HCT116 (cell line): Measurements from ENCODE around the gene SLC18B1. TPM values are rescaled to one million over a fixed set of nuclear protein-coding genes. Genes with fewer than 3 reads are reported as not detected.

ENCODE experiments used
- ATAC-seq: fragments of 200-7000 bp; cut with Tn5 transposase; 2 replicates; pipeline ENCODE4 v1.9.1; 2020; ENCODE audit warnings: mild to moderate bottlenecking, moderate library complexity
- BruUV-seq: library from RNA; stranded (reverse); fragments of 400-500 nt; replicated peaks from 2 replicates; lab custom pipeline; 2021; lab: Mats Ljungman, UMichigan
- CTCF ChIA-PET: fragments of 300-600 bp; sonication (Branson Sonifier 250); formaldehyde crosslinking; loops from one replicate; lab custom pipeline; 2021; ENCODE audit warnings: antibody characterized with exemption; lab: Charles Lee
- POLR2A ChIA-PET: fragments of 300-600, 350-600 bp; sonication (Branson Sonifier 250); formaldehyde crosslinking; loops from one replicate; lab custom pipeline; 2021; ENCODE audit warnings: antibody characterized with exemption; lab: Charles Lee
- RAD21 ChIA-PET, 2 experiments: fragments of 300-600 bp; sonication (Branson Sonifier 250); formaldehyde crosslinking; loops; one replicate each; lab custom pipeline; 2023; ENCODE audit warnings: low total read pairs in 2 of 2; ENCODE audit not compliant: uncharacterized antibody in 2 of 2, unreplicated experiment in 2 of 2, low non-redundant PET in 1 of 2; lab: Charles Lee
- DNase-seq: peaks from one replicate; pipeline ENCODE4 v3.0.0-alpha.2; 2010; ENCODE audit warnings: low read depth, low spot score
- H2AFZ ChIP-seq: fragments of 200-600 bp; shearing (Covaris generic), sonication (generic); 2 replicates; pipeline ENCODE4 v1.6.1; 2017; ENCODE audit warnings: low read depth, mixed run types, mixed read lengths, antibody characterized with exemption, low read length; ENCODE audit not compliant: poor library complexity, severe bottlenecking
- H3K27ac ChIP-seq: 2 replicates; pipeline ENCODE4 v1.5.1; 2012; ENCODE audit warnings: low read depth, low read length
- H3K27me3 ChIP-seq: fragments of 200-600 bp; sonication (generic); 2 replicates; pipeline ENCODE4 v1.6.1; 2016; ENCODE audit warnings: mixed run types, low read length, mixed read lengths; ENCODE audit not compliant: insufficient read depth
- H3K36me3 ChIP-seq, 2 experiments: fragments of 200-500 bp in 1 of 2; fragments of 200-600 bp in 1 of 2; sonication (Bioruptor generic) in 1 of 2; sonication (generic) in 1 of 2; 2 replicates each; pipeline versions ENCODE4 v1.5.1 to v1.6.1; 2014 to 2016; ENCODE audit warnings: low read length in 2 of 2, inconsistent platforms in 1 of 2, mixed read lengths in 1 of 2, mixed run types in 1 of 2; ENCODE audit not compliant: insufficient read depth in 2 of 2, control insufficient read depth in 1 of 2
- H3K4me1 ChIP-seq, 2 experiments: fragments of 200-600 bp in 1 of 2; sonication (generic) in 1 of 2; 2 replicates each; pipeline versions ENCODE4 v1.5.1 to v1.6.1; 2012 to 2017; ENCODE audit warnings: low read length in 2 of 2, inconsistent platforms in 1 of 2, mild to moderate bottlenecking in 1 of 2, mixed read lengths in 1 of 2, mixed run types in 1 of 2, moderate library complexity in 1 of 2; ENCODE audit not compliant: insufficient read depth in 2 of 2, control insufficient read depth in 1 of 2
- H3K4me2 ChIP-seq: fragments of 200-600 bp; sonication (generic); 2 replicates; pipeline ENCODE4 v1.6.1; 2017; ENCODE audit warnings: mixed run types, low read length, mixed read lengths
- H3K4me3 ChIP-seq, 2 experiments: fragments of 200-600 bp in 1 of 2; sonication (generic) in 1 of 2; replicated peaks in 1 of 2; 2 replicates each; pipeline ENCODE4 v1.5.1; 2011 to 2016; ENCODE audit warnings: low read length in 2 of 2, control low read depth in 1 of 2, low read depth in 1 of 2, mild to moderate bottlenecking in 1 of 2, mixed read lengths in 1 of 2, mixed run types in 1 of 2
- H3K79me2 ChIP-seq: fragments of 200-600 bp; sonication (generic); 2 replicates; pipeline ENCODE4 v1.6.1; 2017; ENCODE audit warnings: mild to moderate bottlenecking, mixed run types, low read length, moderate library complexity, mixed read lengths; ENCODE audit not compliant: insufficient read depth
- H3K9ac ChIP-seq: fragments of 200-600 bp; sonication (generic); 2 replicates; pipeline ENCODE4 v1.6.1; 2016; ENCODE audit warnings: low read length, mixed read lengths
- H3K9me2 ChIP-seq: fragments of 200-600 bp; sonication (generic), shearing (Covaris generic); 2 replicates; pipeline ENCODE4 v1.6.1; 2017; ENCODE audit warnings: mixed run types, mild to moderate bottlenecking, moderate library complexity; ENCODE audit not compliant: insufficient read depth
- H3K9me3 ChIP-seq, 2 experiments: fragments of 200-500 bp in 1 of 2; fragments of 200-600 bp in 1 of 2; sonication (Bioruptor generic) in 1 of 2; sonication (generic) in 1 of 2; 2 replicates each; pipeline ENCODE4 v1.6.1; 2014 to 2017; ENCODE audit warnings: low read length in 2 of 2, mixed read lengths in 2 of 2, inconsistent platforms in 1 of 2, low read depth in 1 of 2, mild to moderate bottlenecking in 1 of 2, mixed run types in 1 of 2, moderate library complexity in 1 of 2; ENCODE audit not compliant: control insufficient read depth in 1 of 2, insufficient read depth in 1 of 2
- H4K20me1 ChIP-seq: fragments of 200-600 bp; sonication (generic), shearing (Covaris generic); 2 replicates; pipeline ENCODE4 v1.6.1; 2017; ENCODE audit warnings: mixed run types, mild to moderate bottlenecking, moderate library complexity; ENCODE audit not compliant: insufficient read depth
- ATF3 ChIP-seq: IDR thresholded peaks from 2 replicates; pipeline ENCODE4 v1.6.1; 2012
- CBX3 ChIP-seq: IDR thresholded peaks from 2 replicates; pipeline ENCODE4 v1.6.1; 2012; ENCODE audit warnings: low read depth
- CEBPB ChIP-seq: IDR thresholded peaks from 2 replicates; pipeline ENCODE4 v1.6.1; 2012; ENCODE audit warnings: low read depth
- EGR1 ChIP-seq: IDR thresholded peaks from 2 replicates; pipeline ENCODE4 v1.6.1; 2012; ENCODE audit warnings: low read depth
- EZH2 ChIP-seq: fragments of 200-600 bp; sonication (generic); IDR thresholded peaks from 2 replicates; pipeline ENCODE4 v1.6.1; 2017; ENCODE audit warnings: antibody characterized with exemption, mixed run types
- EZH2phosphoT487 ChIP-seq: fragments of 200-600 bp; IDR thresholded peaks from 2 replicates; pipeline ENCODE4 v1.6.1; 2018; ENCODE audit warnings: antibody characterized with exemption, borderline replicate concordance
- FOSL1 ChIP-seq: IDR thresholded peaks from 2 replicates; pipeline ENCODE4 v1.6.1; 2012; ENCODE audit warnings: low read depth
- POLR2AphosphoS5 ChIP-seq: IDR thresholded peaks from 2 replicates; pipeline ENCODE4 v1.6.1; 2011; ENCODE audit warnings: mild to moderate bottlenecking, low read depth, low read length, moderate library complexity
- REST ChIP-seq: IDR thresholded peaks from 2 replicates; pipeline ENCODE4 v1.6.1; 2012; ENCODE audit warnings: low read depth
- SIN3A ChIP-seq: IDR thresholded peaks from 2 replicates; pipeline ENCODE4 v1.6.1; 2012; ENCODE audit warnings: low read depth
- SP1 ChIP-seq: IDR thresholded peaks from 2 replicates; pipeline ENCODE4 v1.6.1; 2012; ENCODE audit warnings: low read depth
- SRF ChIP-seq: IDR thresholded peaks from 2 replicates; pipeline ENCODE4 v1.6.1; 2012; ENCODE audit warnings: low read depth
- TCF7L2 ChIP-seq: IDR thresholded peaks from 2 replicates; pipeline ENCODE4 v1.7.0; 2011; ENCODE audit warnings: borderline replicate concordance, inconsistent platforms; ENCODE audit not compliant: insufficient read depth, insufficient read length; ENCODE audit errors: extremely low read depth
- ZBTB33 ChIP-seq: IDR thresholded peaks from 2 replicates; pipeline ENCODE4 v1.6.1; 2011; ENCODE audit warnings: mild to moderate bottlenecking, low read length, moderate library complexity; ENCODE audit not compliant: insufficient replicate concordance; ENCODE audit errors: extremely low read depth
- ZFX ChIP-seq: fragments of 450-650 bp; IDR thresholded peaks from 2 replicates; pipeline ENCODE4 v1.6.1; 2017
- ZNF274 ChIP-seq: fragments of 200-500 bp; sonication (Bioruptor generic); IDR thresholded peaks from 2 replicates; pipeline ENCODE4 v1.6.1; 2014; ENCODE audit warnings: mild to moderate bottlenecking, low read depth, low read length, inconsistent platforms
- intact Hi-C: fragments of 100-400 bp; cut with micrococcal nuclease; formaldehyde crosslinking; loops from 2 replicates; pipeline ENCODE4 v1.10.0; 2022
- total RNA-seq: library from RNA; stranded (reverse); gene quantifications from one replicate; pipeline ENCODE4 v1.2.1, GENCODE V29; 2021; ENCODE audit not compliant: unreplicated experiment

The SLC18B1 gene
- total RNA-seq, 1 experiment from 2014 or later = 18.1 TPM

GRCh38 chr6:132751828-132752227 lies 46.6 kb downstream of the SLC18B1 start:
- TF ChIP-seq ATF3 = no peak
- TF ChIP-seq ZNF274 = no peak
- no peak for TF ChIP-seq CBX3
- no peak for TF ChIP-seq ZBTB33
- no peak for TF ChIP-seq CEBPB
- no peak for TF ChIP-seq SP1
- no peak for TF ChIP-seq REST
- no peak for TF ChIP-seq ZFX
- no peak for TF ChIP-seq EZH2phosphoT487
- TF ChIP-seq POLR2AphosphoS5 = no peak
- TF ChIP-seq SIN3A = no peak
- no peak for TF ChIP-seq FOSL1
- no peak for TF ChIP-seq SRF
- no peak for TF ChIP-seq TCF7L2
- no peak for TF ChIP-seq EGR1
- no peak for TF ChIP-seq EZH2
- Histone ChIP-seq H3K4me3 (no peak overlapping the region), H3K36me3 (no peaks in the 10 kb centered on the region), H3K9me2 (no peaks in the 10 kb centered on the region), H4K20me1 (no peaks in the 10 kb centered on the region), H3K27me3 (no peaks in the 10 kb centered on the region), H3K9ac (no peak overlapping the region), H3K9me3 (no peaks in the 10 kb centered on the region), H3K4me1 (no peaks in the 10 kb centered on the region), H3K79me2 (no peaks in the 10 kb centered on the region), H2AFZ (no peak overlapping the region), H3K4me2 (no peak overlapping the region), H3K27ac (no peak overlapping the region)
- ChIA-PET RAD21 (no interaction called here), POLR2A (no interaction called here), CTCF (no interaction called here)
- ATAC-seq (no peak), DNase-seq (no peak)
- intact Hi-C loops = no loop called here
- BruUV-seq = no TSS peak
